K562 (cell line): ENCODE results near the gene CYP51A1. TPM values are rescaled to one million over a fixed set of nuclear protein-coding genes. Genes with fewer than 3 reads are reported as not detected.
A peak's percentile ranks its signal among the peaks of the same experiment; 100 is the strongest.

Source experiments
- ADNP ChIP-seq: fragments of 200-800 bp; sonication (Bioruptor generic); IDR thresholded peaks from 2 replicates; pipeline ENCODE4 v1.6.1; 2016; ENCODE audit warnings: missing genetic modification characterization, missing compliant biosample characterization
- HMGN3 ChIP-seq: IDR thresholded peaks from 2 replicates; pipeline ENCODE4 v1.6.1; 2011; ENCODE audit warnings: borderline replicate concordance, low read depth, mild to moderate bottlenecking, mixed read lengths, low read length; ENCODE audit not compliant: insufficient read length; ENCODE audit errors: extremely low read depth
- KHSRP ChIP-seq: fragments of 450-650 bp; IDR thresholded peaks from 2 replicates; pipeline ENCODE4 v1.6.1; 2017
- LCOR ChIP-seq: sonication (generic); formaldehyde crosslinking; IDR thresholded peaks from 2 replicates; pipeline ENCODE4 v1.8.0; 2022; ENCODE audit warnings: mild to moderate bottlenecking, missing genetic modification reagents
- NR1H2 ChIP-seq: sonication (generic); formaldehyde crosslinking; IDR thresholded peaks from 2 replicates; pipeline ENCODE4 v1.4.0; 2020; ENCODE audit warnings: mild to moderate bottlenecking, missing genetic modification reagents
- PHB ChIP-seq: fragments of 250-450 bp; sonication (Bioruptor Pico); IDR thresholded peaks from 2 replicates; pipeline ENCODE4 v1.5.0; 2021
- STAG1 ChIP-seq: sonication (generic); formaldehyde crosslinking; IDR thresholded peaks from 2 replicates; pipeline ENCODE4 v1.5.0; 2020; ENCODE audit warnings: missing genetic modification reagents, borderline replicate concordance
- ZNF3 ChIP-seq: fragments of 250-450 bp; sonication (Bioruptor Pico); IDR thresholded peaks from 2 replicates; pipeline ENCODE4 v1.5.0; 2021; ENCODE audit warnings: mild to moderate bottlenecking, moderate library complexity
- ZNF41 ChIP-seq: fragments of 250-450 bp; sonication (Bioruptor Pico); conservative IDR thresholded peaks from 2 replicates; pipeline ENCODE4 v1.4.0; 2020; ENCODE audit warnings: mild to moderate bottlenecking
- polyA plus RNA-seq, 8 experiments: library from polyadenylated mRNA; depleted of rRNA in 4 of 8; stranded (reverse) in 5 of 8; unstranded in 3 of 8; fragments of >200 nt; fragmentation: Nextera tagmentation in 2 of 8; fragmentation: Illumina TruSeq in 1 of 8; extraction: Ambion mirVana in 2 of 8; extraction: Trizol in 1 of 8; gene quantifications; 2 replicates each; pipeline versions ENCODE4 v1.2.1 to v1.2.3, GENCODE V29; 2011 to 2014; ENCODE audit warnings: inconsistent platforms in 1 of 8, missing spikeins in 1 of 8
- total RNA-seq, 7 experiments: library from RNA; depleted of rRNA in 6 of 7; stranded (reverse); fragments of >200 nt in 6 of 7; fragmentation: Illumina TruSeq in 2 of 7; extraction: Trizol in 2 of 7; gene quantifications; 2 replicates each; pipeline versions ENCODE4 v1.2.1 to v1.2.3, GENCODE V29; 2011 to 2021; ENCODE audit warnings: low replicate concordance in 1 of 7
- TF ChIP-seq, protein P1 (sequence below): IDR thresholded peaks from 2 replicates; pipeline ENCODE4 v1.6.1; 2014; ENCODE audit warnings: antibody characterized with exemption
- TF ChIP-seq, protein P2 (sequence below): sonication (generic); formaldehyde crosslinking; IDR thresholded peaks from 2 replicates; pipeline ENCODE4 v1.8.1; 2022; ENCODE audit warnings: missing genetic modification reagents
- TF ChIP-seq, protein P3 (sequence below): fragments of 150-350 bp; conservative IDR thresholded peaks from 2 replicates; pipeline ENCODE4 v1.6.1; 2014; ENCODE audit warnings: low read length
- TF ChIP-seq, protein P4 (sequence below): fragments of 200-800 bp; sonication (Bioruptor generic); IDR thresholded peaks from 2 replicates; pipeline ENCODE4 v1.6.1; 2017; ENCODE audit warnings: missing genetic modification characterization, missing compliant biosample characterization
- TF ChIP-seq, protein P5 (sequence below): fragments of 450-650 bp; formaldehyde crosslinking; IDR thresholded peaks from 2 replicates; pipeline ENCODE4 v1.4.0; 2022; ENCODE audit warnings: mild to moderate bottlenecking, moderate library complexity
- TF ChIP-seq, protein P6 (sequence below): fragments of 450-650 bp; formaldehyde crosslinking; IDR thresholded peaks from 2 replicates; pipeline ENCODE4 v1.4.0; 2020; ENCODE audit warnings: mild to moderate bottlenecking, moderate library complexity
- TF ChIP-seq, protein P7 (sequence below): sonication (generic); formaldehyde crosslinking; IDR thresholded peaks from 2 replicates; pipeline ENCODE4 v1.8.1; 2023; ENCODE audit warnings: mild to moderate bottlenecking, missing genetic modification reagents

The CYP51A1 gene
- total and polyA plus RNA-seq, 9 of the 15 experiments (the other 6 are each of a cell fraction or from before 2014, with no cell fraction given) = 35.4 to 151 (median 80.3) TPM

DNA sequence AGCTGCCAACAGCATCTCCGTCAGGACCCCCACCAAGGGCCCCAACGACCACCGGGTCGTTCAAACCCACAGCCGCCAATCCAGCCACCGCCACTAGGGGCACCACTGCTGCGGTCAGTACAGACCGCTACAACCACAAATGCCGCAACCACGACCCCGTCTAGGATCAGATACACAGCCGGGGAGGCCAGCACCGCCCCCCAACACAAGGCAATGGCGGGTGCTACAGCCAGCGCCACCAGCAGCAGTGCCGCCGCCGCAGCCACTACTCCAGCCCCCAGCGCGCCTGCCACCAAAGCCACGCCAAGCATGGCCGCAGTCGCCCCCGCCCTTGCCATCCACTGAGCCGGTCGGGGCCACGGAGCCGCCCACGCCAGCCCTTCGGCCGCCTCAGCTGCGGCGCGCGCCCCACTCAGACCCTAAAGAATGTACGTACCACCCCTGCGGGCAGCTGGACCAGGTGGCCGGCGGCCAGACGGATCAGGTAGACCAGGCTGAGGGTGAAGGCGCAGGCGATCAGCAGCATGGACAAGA, 473 bp downstream of the CYP51A1 start (continued):
- TF ChIP-seq, protein P1, sequence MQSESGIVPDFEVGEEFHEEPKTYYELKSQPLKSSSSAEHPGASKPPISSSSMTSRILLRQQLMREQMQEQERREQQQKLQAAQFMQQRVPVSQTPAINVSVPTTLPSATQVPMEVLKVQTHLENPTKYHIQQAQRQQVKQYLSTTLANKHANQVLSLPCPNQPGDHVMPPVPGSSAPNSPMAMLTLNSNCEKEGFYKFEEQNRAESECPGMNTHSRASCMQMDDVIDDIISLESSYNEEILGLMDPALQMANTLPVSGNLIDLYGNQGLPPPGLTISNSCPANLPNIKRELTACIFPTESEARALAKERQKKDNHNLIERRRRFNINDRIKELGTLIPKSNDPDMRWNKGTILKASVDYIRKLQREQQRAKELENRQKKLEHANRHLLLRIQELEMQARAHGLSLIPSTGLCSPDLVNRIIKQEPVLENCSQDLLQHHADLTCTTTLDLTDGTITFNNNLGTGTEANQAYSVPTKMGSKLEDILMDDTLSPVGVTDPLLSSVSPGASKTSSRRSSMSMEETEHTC = 0 out of 2 replicates have a peak, but pooled peaks have one; percentile 21
- TF ChIP-seq NR1H2 (CRISPR knock-in tag) = no peak
- peak; percentile 47 for TF ChIP-seq HMGN3
- TF ChIP-seq, protein P2, sequence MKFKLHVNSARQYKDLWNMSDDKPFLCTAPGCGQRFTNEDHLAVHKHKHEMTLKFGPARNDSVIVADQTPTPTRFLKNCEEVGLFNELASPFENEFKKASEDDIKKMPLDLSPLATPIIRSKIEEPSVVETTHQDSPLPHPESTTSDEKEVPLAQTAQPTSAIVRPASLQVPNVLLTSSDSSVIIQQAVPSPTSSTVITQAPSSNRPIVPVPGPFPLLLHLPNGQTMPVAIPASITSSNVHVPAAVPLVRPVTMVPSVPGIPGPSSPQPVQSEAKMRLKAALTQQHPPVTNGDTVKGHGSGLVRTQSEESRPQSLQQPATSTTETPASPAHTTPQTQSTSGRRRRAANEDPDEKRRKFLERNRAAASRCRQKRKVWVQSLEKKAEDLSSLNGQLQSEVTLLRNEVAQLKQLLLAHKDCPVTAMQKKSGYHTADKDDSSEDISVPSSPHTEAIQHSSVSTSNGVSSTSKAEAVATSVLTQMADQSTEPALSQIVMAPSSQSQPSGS (CRISPR knock-in tag) = no peak
- TF ChIP-seq LCOR (CRISPR knock-in tag) = peak; percentile 30; the same call in 1 of the 2 replicates
- TF ChIP-seq, protein P3, sequence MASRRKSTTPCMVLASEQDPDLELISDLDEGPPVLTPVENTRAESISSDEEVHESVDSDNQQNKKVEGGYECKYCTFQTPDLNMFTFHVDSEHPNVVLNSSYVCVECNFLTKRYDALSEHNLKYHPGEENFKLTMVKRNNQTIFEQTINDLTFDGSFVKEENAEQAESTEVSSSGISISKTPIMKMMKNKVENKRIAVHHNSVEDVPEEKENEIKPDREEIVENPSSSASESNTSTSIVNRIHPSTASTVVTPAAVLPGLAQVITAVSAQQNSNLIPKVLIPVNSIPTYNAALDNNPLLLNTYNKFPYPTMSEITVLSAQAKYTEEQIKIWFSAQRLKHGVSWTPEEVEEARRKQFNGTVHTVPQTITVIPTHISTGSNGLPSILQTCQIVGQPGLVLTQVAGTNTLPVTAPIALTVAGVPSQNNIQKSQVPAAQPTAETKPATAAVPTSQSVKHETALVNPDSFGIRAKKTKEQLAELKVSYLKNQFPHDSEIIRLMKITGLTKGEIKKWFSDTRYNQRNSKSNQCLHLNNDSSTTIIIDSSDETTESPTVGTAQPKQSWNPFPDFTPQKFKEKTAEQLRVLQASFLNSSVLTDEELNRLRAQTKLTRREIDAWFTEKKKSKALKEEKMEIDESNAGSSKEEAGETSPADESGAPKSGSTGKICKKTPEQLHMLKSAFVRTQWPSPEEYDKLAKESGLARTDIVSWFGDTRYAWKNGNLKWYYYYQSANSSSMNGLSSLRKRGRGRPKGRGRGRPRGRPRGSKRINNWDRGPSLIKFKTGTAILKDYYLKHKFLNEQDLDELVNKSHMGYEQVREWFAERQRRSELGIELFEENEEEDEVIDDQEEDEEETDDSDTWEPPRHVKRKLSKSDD = no peak
- no peak for TF ChIP-seq KHSRP
- TF ChIP-seq, protein P4, sequence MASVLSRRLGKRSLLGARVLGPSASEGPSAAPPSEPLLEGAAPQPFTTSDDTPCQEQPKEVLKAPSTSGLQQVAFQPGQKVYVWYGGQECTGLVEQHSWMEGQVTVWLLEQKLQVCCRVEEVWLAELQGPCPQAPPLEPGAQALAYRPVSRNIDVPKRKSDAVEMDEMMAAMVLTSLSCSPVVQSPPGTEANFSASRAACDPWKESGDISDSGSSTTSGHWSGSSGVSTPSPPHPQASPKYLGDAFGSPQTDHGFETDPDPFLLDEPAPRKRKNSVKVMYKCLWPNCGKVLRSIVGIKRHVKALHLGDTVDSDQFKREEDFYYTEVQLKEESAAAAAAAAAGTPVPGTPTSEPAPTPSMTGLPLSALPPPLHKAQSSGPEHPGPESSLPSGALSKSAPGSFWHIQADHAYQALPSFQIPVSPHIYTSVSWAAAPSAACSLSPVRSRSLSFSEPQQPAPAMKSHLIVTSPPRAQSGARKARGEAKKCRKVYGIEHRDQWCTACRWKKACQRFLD = no peak; the same call in 1 of the 2 replicates
- no peak for TF ChIP-seq STAG1
- TF ChIP-seq ZNF3 (CRISPR knock-in tag) = no peak
- TF ChIP-seq ADNP (tag) = no peak
- TF ChIP-seq PHB (CRISPR knock-in tag) = no peak
- TF ChIP-seq, protein P5, sequence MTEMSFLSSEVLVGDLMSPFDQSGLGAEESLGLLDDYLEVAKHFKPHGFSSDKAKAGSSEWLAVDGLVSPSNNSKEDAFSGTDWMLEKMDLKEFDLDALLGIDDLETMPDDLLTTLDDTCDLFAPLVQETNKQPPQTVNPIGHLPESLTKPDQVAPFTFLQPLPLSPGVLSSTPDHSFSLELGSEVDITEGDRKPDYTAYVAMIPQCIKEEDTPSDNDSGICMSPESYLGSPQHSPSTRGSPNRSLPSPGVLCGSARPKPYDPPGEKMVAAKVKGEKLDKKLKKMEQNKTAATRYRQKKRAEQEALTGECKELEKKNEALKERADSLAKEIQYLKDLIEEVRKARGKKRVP = no peak
- TF ChIP-seq, protein P6, sequence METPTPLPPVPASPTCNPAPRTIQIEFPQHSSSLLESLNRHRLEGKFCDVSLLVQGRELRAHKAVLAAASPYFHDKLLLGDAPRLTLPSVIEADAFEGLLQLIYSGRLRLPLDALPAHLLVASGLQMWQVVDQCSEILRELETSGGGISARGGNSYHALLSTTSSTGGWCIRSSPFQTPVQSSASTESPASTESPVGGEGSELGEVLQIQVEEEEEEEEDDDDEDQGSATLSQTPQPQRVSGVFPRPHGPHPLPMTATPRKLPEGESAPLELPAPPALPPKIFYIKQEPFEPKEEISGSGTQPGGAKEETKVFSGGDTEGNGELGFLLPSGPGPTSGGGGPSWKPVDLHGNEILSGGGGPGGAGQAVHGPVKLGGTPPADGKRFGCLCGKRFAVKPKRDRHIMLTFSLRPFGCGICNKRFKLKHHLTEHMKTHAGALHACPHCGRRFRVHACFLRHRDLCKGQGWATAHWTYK (CRISPR knock-in tag) = peak; percentile 100
- TF ChIP-seq, protein P7, sequence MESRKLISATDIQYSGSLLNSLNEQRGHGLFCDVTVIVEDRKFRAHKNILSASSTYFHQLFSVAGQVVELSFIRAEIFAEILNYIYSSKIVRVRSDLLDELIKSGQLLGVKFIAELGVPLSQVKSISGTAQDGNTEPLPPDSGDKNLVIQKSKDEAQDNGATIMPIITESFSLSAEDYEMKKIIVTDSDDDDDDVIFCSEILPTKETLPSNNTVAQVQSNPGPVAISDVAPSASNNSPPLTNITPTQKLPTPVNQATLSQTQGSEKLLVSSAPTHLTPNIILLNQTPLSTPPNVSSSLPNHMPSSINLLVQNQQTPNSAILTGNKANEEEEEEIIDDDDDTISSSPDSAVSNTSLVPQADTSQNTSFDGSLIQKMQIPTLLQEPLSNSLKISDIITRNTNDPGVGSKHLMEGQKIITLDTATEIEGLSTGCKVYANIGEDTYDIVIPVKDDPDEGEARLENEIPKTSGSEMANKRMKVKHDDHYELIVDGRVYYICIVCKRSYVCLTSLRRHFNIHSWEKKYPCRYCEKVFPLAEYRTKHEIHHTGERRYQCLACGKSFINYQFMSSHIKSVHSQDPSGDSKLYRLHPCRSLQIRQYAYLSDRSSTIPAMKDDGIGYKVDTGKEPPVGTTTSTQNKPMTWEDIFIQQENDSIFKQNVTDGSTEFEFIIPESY = peak; percentile 78; the same call in 1 of the 2 replicates
- 0 out of 2 replicates have a peak, but pooled peaks have one; percentile 24 for TF ChIP-seq ZNF41 (CRISPR knock-in tag)
